GM12878 (cell line): Measurements from ENCODE around the gene YPEL4. TPM values are rescaled to one million over a fixed set of nuclear protein-coding genes. Genes with fewer than 3 reads are reported as not detected.

ENCODE experiments used
- ATAC-seq: fragments of 200-7000 bp; cut with Tn5 transposase; 3 replicates; pipeline ENCODE4 v1.9.1; 2020; ENCODE audit warnings: mild to moderate bottlenecking, moderate library complexity
- BruUV-seq: library from RNA; stranded (reverse); fragments of 400-500 nt; replicated peaks from 2 replicates; lab custom pipeline; 2021; lab: Mats Ljungman, UMichigan
- CTCF ChIA-PET: fragments of 300-600 bp; sonication (Branson Sonifier 250); formaldehyde crosslinking; extraction: SDS; loops from one replicate; lab custom pipeline; 2021; ENCODE audit warnings: inconsistent platforms; lab: Yijun Ruan, JAX
- POLR2A ChIA-PET: fragments of 350-600 bp; formaldehyde crosslinking; extraction: SDS; loops from one replicate; lab custom pipeline; 2021; ENCODE audit warnings: inconsistent platforms; lab: Charles Lee
- RAD21 ChIA-PET: fragments of 300-600 bp; sonication (Branson Sonifier 250); formaldehyde crosslinking; loops from one replicate; lab custom pipeline; 2023; ENCODE audit warnings: antibody characterized with exemption; ENCODE audit not compliant: unreplicated experiment; lab: Charles Lee
- SMC1A ChIA-PET: fragments of 300-600 bp; sonication (Branson Sonifier 250); formaldehyde crosslinking; loops from one replicate; lab custom pipeline; 2023; ENCODE audit not compliant: unreplicated experiment, uncharacterized antibody; lab: Charles Lee
- DNase-seq: peaks from one replicate; pipeline ENCODE4 v3.0.0-alpha.2; 2011; ENCODE audit warnings: low read depth, low spot score
- FAIRE-seq: peaks from 3 replicates; lab custom pipeline; 2011; peaks lifted over from hg19 to GRCh38; lab: Jason Lieb, UNC
- H2AFZ ChIP-seq: 2 replicates; pipeline ENCODE4 v1.6.0; 2011; ENCODE audit warnings: low read depth, low read length, control low read depth; ENCODE audit not compliant: control insufficient read depth
- H3K27ac ChIP-seq: 2 replicates; pipeline ENCODE4 v1.5.1; 2011; ENCODE audit warnings: control low read depth; ENCODE audit not compliant: control insufficient read depth, insufficient read depth
- H3K27me3 ChIP-seq, 2 experiments: replicated peaks in 1 of 2; 2 replicates each; pipeline versions ENCODE4 v1.6.0 to v1.6.1; 2011; ENCODE audit warnings: low read length in 1 of 2; ENCODE audit not compliant: control insufficient read depth in 2 of 2, insufficient read depth in 2 of 2
- H3K36me3 ChIP-seq, 2 experiments: 2 replicates each; pipeline ENCODE4 v1.5.1; 2011; ENCODE audit warnings: low read length in 1 of 2; ENCODE audit not compliant: control insufficient read depth in 2 of 2, insufficient read depth in 2 of 2
- H3K4me1 ChIP-seq: 2 replicates; pipeline ENCODE4 v1.6.1; 2011; ENCODE audit warnings: mild to moderate bottlenecking, low read length, moderate library complexity, mixed read lengths; ENCODE audit not compliant: control insufficient read depth, insufficient read depth
- H3K4me2 ChIP-seq: 2 replicates; pipeline ENCODE4 v1.6.0; 2011; ENCODE audit warnings: control low read depth; ENCODE audit not compliant: control insufficient read depth, insufficient read depth
- H3K4me3 ChIP-seq: fragments of 200-600 bp; sonication (generic); 2 replicates; pipeline ENCODE4 v1.5.1; 2016
- H3K79me2 ChIP-seq: 2 replicates; pipeline ENCODE4 v1.6.0; 2011; ENCODE audit warnings: low read length; ENCODE audit not compliant: control insufficient read depth, insufficient read depth
- H3K9ac ChIP-seq: 2 replicates; pipeline ENCODE4 v1.8.0; 2011; ENCODE audit warnings: low read length, control low read depth, mixed read lengths; ENCODE audit not compliant: control insufficient read depth, insufficient read depth
- H3K9me3 ChIP-seq: replicated peaks from 3 replicates; pipeline ENCODE4 v1.5.1; 2011; ENCODE audit warnings: mild to moderate bottlenecking, low read length; ENCODE audit not compliant: control insufficient read depth, insufficient read depth
- H4K20me1 ChIP-seq: 2 replicates; pipeline ENCODE4 v1.6.0; 2011; ENCODE audit not compliant: control insufficient read depth, insufficient read depth
- ATF7 ChIP-seq: fragments of 450-650 bp; IDR thresholded peaks from 2 replicates; pipeline ENCODE4 v1.6.1; 2016; ENCODE audit warnings: low read depth, mild to moderate bottlenecking
- ELK1 ChIP-seq: IDR thresholded peaks from 2 replicates; pipeline ENCODE4 v1.6.1; 2012; ENCODE audit warnings: low read depth, low read length, improper control_type of control experiment
- GATAD2B ChIP-seq: fragments of 450-650 bp; conservative IDR thresholded peaks from 2 replicates; pipeline ENCODE4 v1.6.1; 2017; ENCODE audit warnings: low read depth, mild to moderate bottlenecking, moderate library complexity
- IKZF1 ChIP-seq: fragments of 450-650 bp; conservative IDR thresholded peaks from 2 replicates; pipeline ENCODE4 v1.6.1; 2017; ENCODE audit warnings: antibody characterized with exemption, mild to moderate bottlenecking
- IRF4 ChIP-seq: IDR thresholded peaks from 2 replicates; pipeline ENCODE4 v1.6.1; 2011; ENCODE audit warnings: low read depth, low read length
- MXI1 ChIP-seq: fragments of 150-350 bp; IDR thresholded peaks from 2 replicates; pipeline ENCODE4 v1.6.1; 2011; ENCODE audit warnings: low read depth, mild to moderate bottlenecking, inconsistent platforms, low read length, improper control_type of control experiment
- NFXL1 ChIP-seq: fragments of 450-650 bp; IDR thresholded peaks from 2 replicates; pipeline ENCODE4 v1.6.1; 2017; ENCODE audit warnings: antibody characterized with exemption, mild to moderate bottlenecking, borderline replicate concordance
- SIX5 ChIP-seq: IDR thresholded peaks from 2 replicates; pipeline ENCODE4 v1.6.1; 2011; ENCODE audit warnings: mild to moderate bottlenecking, low read depth, low read length, moderate library complexity; ENCODE audit not compliant: severe bottlenecking
- SKIL ChIP-seq: fragments of 450-650 bp; IDR thresholded peaks from 2 replicates; pipeline ENCODE4 v1.6.1; 2017; ENCODE audit warnings: mild to moderate bottlenecking, low read depth, inconsistent platforms; ENCODE audit not compliant: poor library complexity, severe bottlenecking
- TBL1XR1 ChIP-seq: IDR thresholded peaks from 2 replicates; pipeline ENCODE4 v1.6.1; 2012; ENCODE audit warnings: low read depth, low read length, improper control_type of control experiment
- WGBS: methylation state at CpG from one replicate; pipeline ENCODE4 v1.1.6; 2016; ENCODE audit warnings: low lambda C conversion rate; ENCODE audit not compliant: insufficient replicate concordance, insufficient coverage; ENCODE audit errors: missing lambda C conversion rate; 5-methylcytosine and 5-hydroxymethylcytosine counted together
- in situ Hi-C: fragments of 300-500 bp; cut with MboI; formaldehyde crosslinking; loops from 9 replicates; pipeline ENCODE4 v1.14.3; 2018; ENCODE audit warnings: mixed read lengths
- intact Hi-C: fragments of 100-400 bp; cut with micrococcal nuclease; formaldehyde crosslinking; loops from one replicate; pipeline ENCODE4 v1.14.2; 2022; ENCODE audit not compliant: unreplicated experiment
- polyA plus RNA-seq, 11 experiments: library from polyadenylated mRNA; depleted of rRNA in 4 of 11; unstranded in 6 of 11; stranded (reverse) in 5 of 11; fragments of >200 nt; fragmentation: Nextera tagmentation in 4 of 11; fragmentation: Illumina TruSeq in 1 of 11; extraction: Ambion mirVana in 4 of 11; extraction: Trizol in 1 of 11; gene quantifications; 1 replicate in 1 of 11; 2 replicates in 10 of 11; pipeline versions ENCODE4 v1.2.1 to v1.2.3, GENCODE V29; 2011 to 2016; ENCODE audit warnings: inconsistent platforms in 2 of 11, missing spikeins in 2 of 11, low read depth in 1 of 11
- total RNA-seq, 4 experiments: library from RNA; depleted of rRNA in 3 of 4; stranded (reverse); fragments of >200 nt in 3 of 4; fragmentation: Illumina TruSeq in 1 of 4; extraction: Trizol in 1 of 4; gene quantifications; 2 replicates each; pipeline versions ENCODE4 v1.2.1 to v1.2.3, GENCODE V29; 2013 to 2021
- TF ChIP-seq, protein P1 (sequence below): fragments of 150-350 bp; IDR thresholded peaks from 2 replicates; pipeline ENCODE4 v1.6.1; 2016; ENCODE audit warnings: low read depth, low read length
- TF ChIP-seq, protein P2 (sequence below): fragments of 450-650 bp; IDR thresholded peaks from 2 replicates; pipeline ENCODE4 v1.6.1; 2017; ENCODE audit warnings: low read depth, mild to moderate bottlenecking, moderate library complexity

Gene YPEL4
- total and polyA plus RNA-seq, 10 of the 15 experiments (the other 5 are each of a cell fraction or from before 2014, with no cell fraction given), result 0.07 to 0.50 (median 0.13) TPM; not detected in 5

- no peak for TF ChIP-seq ELK1
- TF ChIP-seq, all 136 proteins: peak for 0
These were observed 45.2 kb downstream of the YPEL4 start (continued) for GRCh38 chr11:57604296-57605027.

DNA sequence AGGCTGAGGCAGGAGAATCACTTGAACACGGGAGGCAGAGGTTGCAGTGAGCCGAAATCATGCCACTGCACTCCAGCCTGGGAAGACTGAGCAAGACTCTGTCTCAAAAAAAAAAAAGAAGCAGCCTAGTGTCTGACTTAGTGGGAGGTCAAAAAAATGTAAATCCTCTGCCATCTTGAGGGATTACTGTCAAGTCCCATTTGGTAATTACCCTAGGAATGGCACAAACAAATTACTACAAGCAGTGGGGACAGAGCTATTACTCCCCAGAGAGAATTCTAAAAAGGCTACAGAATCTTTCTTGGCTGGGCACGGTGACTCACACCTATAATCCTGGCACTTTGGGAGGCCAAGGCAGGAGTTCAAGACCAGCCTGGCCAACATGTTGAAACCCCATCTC, 48.4 kb downstream of the YPEL4 start:
- BruUV-seq, result no TSS peak
- H3K27ac ChIP-seq, result no peak overlapping the region
- in situ Hi-C loops (no loop called here), intact Hi-C loops (no loop called here)
- H3K27me3 ChIP-seq, result peaks cover 4 to 5% of the 10 kb centered on the region in 2 experiments
- WGBS, result 12% methylated on average over 3 of the region's 3 CpGs
- H3K36me3 ChIP-seq, result no peaks in the 10 kb centered on the region
- H3K4me1 ChIP-seq, result no peaks in the 10 kb centered on the region
- H4K20me1 ChIP-seq, result no peaks in the 10 kb centered on the region
- H3K4me3 ChIP-seq, result no peak overlapping the region
- H3K9me3 ChIP-seq, result no peaks in the 10 kb centered on the region
- ChIA-PET CTCF (interaction anchor here (1.6 kb wide), 1 partner anchor 35 kb away, joined by 3 read pairs; no protein-coding TSS in a partner anchor), SMC1A (no interaction called here), POLR2A (no interaction called here), RAD21 (no interaction called here)
- DNase-seq (no peak), FAIRE-seq (no peak), ATAC-seq (no peak)
- H2AFZ ChIP-seq, result no peak overlapping the region
- no peaks in the 10 kb centered on the region for H3K79me2 ChIP-seq
- H3K9ac ChIP-seq, result no peak overlapping the region
- no peak overlapping the region for H3K4me2 ChIP-seq
- TF ChIP-seq TBL1XR1, result no peak
- TF ChIP-seq SIX5, result no peak
- TF ChIP-seq, protein P1, sequence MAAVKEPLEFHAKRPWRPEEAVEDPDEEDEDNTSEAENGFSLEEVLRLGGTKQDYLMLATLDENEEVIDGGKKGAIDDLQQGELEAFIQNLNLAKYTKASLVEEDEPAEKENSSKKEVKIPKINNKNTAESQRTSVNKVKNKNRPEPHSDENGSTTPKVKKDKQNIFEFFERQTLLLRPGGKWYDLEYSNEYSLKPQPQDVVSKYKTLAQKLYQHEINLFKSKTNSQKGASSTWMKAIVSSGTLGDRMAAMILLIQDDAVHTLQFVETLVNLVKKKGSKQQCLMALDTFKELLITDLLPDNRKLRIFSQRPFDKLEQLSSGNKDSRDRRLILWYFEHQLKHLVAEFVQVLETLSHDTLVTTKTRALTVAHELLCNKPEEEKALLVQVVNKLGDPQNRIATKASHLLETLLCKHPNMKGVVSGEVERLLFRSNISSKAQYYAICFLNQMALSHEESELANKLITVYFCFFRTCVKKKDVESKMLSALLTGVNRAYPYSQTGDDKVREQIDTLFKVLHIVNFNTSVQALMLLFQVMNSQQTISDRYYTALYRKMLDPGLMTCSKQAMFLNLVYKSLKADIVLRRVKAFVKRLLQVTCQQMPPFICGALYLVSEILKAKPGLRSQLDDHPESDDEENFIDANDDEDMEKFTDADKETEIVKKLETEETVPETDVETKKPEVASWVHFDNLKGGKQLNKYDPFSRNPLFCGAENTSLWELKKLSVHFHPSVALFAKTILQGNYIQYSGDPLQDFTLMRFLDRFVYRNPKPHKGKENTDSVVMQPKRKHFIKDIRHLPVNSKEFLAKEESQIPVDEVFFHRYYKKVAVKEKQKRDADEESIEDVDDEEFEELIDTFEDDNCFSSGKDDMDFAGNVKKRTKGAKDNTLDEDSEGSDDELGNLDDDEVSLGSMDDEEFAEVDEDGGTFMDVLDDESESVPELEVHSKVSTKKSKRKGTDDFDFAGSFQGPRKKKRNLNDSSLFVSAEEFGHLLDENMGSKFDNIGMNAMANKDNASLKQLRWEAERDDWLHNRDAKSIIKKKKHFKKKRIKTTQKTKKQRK, result no peak
- TF ChIP-seq SKIL, result no peak
- TF ChIP-seq IRF4, result no peak
- TF ChIP-seq, protein P2, sequence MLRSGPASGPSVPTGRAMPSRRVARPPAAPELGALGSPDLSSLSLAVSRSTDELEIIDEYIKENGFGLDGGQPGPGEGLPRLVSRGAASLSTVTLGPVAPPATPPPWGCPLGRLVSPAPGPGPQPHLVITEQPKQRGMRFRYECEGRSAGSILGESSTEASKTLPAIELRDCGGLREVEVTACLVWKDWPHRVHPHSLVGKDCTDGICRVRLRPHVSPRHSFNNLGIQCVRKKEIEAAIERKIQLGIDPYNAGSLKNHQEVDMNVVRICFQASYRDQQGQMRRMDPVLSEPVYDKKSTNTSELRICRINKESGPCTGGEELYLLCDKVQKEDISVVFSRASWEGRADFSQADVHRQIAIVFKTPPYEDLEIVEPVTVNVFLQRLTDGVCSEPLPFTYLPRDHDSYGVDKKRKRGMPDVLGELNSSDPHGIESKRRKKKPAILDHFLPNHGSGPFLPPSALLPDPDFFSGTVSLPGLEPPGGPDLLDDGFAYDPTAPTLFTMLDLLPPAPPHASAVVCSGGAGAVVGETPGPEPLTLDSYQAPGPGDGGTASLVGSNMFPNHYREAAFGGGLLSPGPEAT, result no peak
- TF ChIP-seq GATAD2B, result no peak
- no peak for TF ChIP-seq ATF7
- no peak for TF ChIP-seq NFXL1
- no peak for TF ChIP-seq MXI1
- TF ChIP-seq IKZF1, result no peak
